Thoracic aorta (tissue), 2 donors: ENCODE data around the gene TLE1. TPM values are rescaled to one million over a fixed set of nuclear protein-coding genes. Genes with fewer than 3 reads are reported as not detected.

Experiments used
- ATAC-seq: fragments of 150-250 bp; one replicate; pipeline ENCODE4 v1.8.0; 2017; ENCODE audit warnings: low read depth; ENCODE audit not compliant: insufficient number of reproducible peaks, low FRiP score
- DNase-seq: peaks from one replicate; pipeline ENCODE4 v3.0.0-alpha.2; 2020; ENCODE audit warnings: low spot score
- H3K27ac ChIP-seq, 2 donors: fragments of 200-600 bp; sonication (generic); 1 replicate in 1 of 2; 2 replicates in 1 of 2; pipeline ENCODE4 v1.5.1; 2016; ENCODE audit warnings: mild to moderate bottlenecking in 2 of 2, moderate library complexity in 2 of 2
- H3K27me3 ChIP-seq: fragments of 200-600 bp; sonication (generic); replicated peaks from 2 replicates; pipeline ENCODE4 v1.6.0; 2016; ENCODE audit warnings: mild to moderate bottlenecking; ENCODE audit not compliant: insufficient read depth
- H3K36me3 ChIP-seq: fragments of 200-600 bp; sonication (generic); one replicate; pipeline ENCODE4 v1.5.1; 2016
- H3K4me1 ChIP-seq, 2 donors: fragments of 200-600 bp; sonication (generic); 1 replicate in 1 of 2; 2 replicates in 1 of 2; pipeline versions ENCODE4 v1.5.1 to v1.6.0; 2016; ENCODE audit warnings: low read depth in 2 of 2, mild to moderate bottlenecking in 1 of 2; ENCODE audit not compliant: control insufficient read depth in 1 of 2
- H3K4me3 ChIP-seq: fragments of 200-600 bp; sonication (generic); 2 replicates; pipeline ENCODE4 v1.5.1; 2016; ENCODE audit warnings: mild to moderate bottlenecking
- H3K9me3 ChIP-seq: fragments of 200-600 bp; sonication (generic); 2 replicates; pipeline ENCODE4 v1.5.1; 2016
- total RNA-seq, 2 donors: library from RNA; depleted of rRNA; stranded (reverse); fragments of >200 nt; gene quantifications; one replicate each; pipeline versions ENCODE4 v1.1.0 to v1.2.3, GENCODE V29; 2016
- TF ChIP-seq, protein P1 (sequence below): fragments of 200-600 bp; sonication (generic); IDR thresholded peaks from one replicate; pipeline ENCODE4 v1.5.1; 2019; ENCODE audit warnings: antibody characterized with exemption

TLE1 gene
- total RNA-seq, 2 donors from 2014 or later: 69.7 to 74.1 TPM

DNA sequence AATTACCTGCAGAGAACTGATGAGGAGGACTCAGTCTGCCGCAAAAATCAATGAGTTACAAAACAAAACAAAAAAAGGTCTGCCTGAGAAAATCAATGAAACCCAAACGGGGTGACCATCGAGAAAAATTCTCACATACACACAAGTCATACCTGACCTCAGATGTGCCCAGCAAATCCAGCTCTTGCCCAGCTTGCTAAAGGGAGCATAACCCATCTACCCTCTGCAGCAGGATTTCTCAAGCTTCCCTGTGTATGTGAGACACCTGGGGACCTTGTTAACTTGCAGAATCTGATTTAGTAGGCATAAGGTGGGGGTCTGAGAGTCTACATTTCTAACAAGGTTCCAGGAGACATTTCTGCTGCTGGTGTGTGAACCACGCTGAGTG lies 126.3 kb downstream of the TLE1 start:
- no peaks in the 10 kb centered on the region for H3K36me3 ChIP-seq
- no peak for DNase-seq
- no peak overlapping the region for H3K27ac ChIP-seq
- ATAC-seq: no peak
- H3K27me3 ChIP-seq: no peaks in the 10 kb centered on the region
- H3K9me3 ChIP-seq: no peaks in the 10 kb centered on the region
- peaks cover 0 to 9% of the 10 kb centered on the region in 2 donors for H3K4me1 ChIP-seq
- no peak overlapping the region for H3K4me3 ChIP-seq
- TF ChIP-seq, protein P1, sequence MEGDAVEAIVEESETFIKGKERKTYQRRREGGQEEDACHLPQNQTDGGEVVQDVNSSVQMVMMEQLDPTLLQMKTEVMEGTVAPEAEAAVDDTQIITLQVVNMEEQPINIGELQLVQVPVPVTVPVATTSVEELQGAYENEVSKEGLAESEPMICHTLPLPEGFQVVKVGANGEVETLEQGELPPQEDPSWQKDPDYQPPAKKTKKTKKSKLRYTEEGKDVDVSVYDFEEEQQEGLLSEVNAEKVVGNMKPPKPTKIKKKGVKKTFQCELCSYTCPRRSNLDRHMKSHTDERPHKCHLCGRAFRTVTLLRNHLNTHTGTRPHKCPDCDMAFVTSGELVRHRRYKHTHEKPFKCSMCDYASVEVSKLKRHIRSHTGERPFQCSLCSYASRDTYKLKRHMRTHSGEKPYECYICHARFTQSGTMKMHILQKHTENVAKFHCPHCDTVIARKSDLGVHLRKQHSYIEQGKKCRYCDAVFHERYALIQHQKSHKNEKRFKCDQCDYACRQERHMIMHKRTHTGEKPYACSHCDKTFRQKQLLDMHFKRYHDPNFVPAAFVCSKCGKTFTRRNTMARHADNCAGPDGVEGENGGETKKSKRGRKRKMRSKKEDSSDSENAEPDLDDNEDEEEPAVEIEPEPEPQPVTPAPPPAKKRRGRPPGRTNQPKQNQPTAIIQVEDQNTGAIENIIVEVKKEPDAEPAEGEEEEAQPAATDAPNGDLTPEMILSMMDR: no peak

DNA sequence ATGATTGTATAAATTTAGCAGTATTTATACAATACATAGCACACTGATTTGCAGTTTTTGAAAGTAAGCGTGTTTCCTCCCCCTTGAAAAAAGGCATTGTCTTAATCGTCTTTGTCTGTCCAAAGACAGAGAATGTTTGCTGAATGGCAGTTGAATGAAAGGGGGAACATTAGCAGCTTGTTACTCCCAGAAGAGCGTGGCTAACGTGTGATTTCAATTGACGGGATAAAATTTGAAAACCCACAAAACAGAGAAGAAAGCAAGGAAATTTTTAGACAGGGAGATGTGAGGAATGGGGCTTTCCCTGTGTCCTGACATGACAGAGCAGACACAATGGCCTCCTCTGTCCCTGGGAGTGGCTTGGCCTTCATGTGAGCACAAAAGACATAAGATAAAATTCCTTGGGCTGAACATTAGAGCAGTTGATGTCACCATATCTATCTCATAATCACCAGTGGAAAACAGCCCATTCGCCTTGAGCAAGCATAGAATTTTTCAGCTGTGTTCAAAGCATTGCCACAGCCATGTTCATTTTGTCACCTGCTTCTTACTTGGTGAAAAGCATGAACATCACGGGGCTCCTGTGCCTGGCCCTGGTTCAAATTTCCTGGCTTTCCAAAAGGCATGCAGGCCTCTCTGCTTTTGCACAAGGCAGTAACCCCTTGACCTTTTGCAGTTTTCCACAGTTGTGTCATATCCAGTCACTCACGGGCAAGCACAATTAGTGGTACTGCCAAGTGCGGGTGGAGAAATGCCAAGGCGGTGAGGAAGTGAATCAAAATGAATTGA lies 126.9 kb downstream of the TLE1 start:
- Histone ChIP-seq H3K4me3 (no peak overlapping the region), H3K9me3 (no peaks in the 10 kb centered on the region), H3K27ac (no peak overlapping the region), H3K27me3 (no peaks in the 10 kb centered on the region), H3K4me1 (peaks cover 0 to 15% of the 10 kb centered on the region in 2 donors), H3K36me3 (no peaks in the 10 kb centered on the region)
- TF ChIP-seq, protein P1: no peak
- ATAC-seq: no peak
- no peak for DNase-seq

DNA sequence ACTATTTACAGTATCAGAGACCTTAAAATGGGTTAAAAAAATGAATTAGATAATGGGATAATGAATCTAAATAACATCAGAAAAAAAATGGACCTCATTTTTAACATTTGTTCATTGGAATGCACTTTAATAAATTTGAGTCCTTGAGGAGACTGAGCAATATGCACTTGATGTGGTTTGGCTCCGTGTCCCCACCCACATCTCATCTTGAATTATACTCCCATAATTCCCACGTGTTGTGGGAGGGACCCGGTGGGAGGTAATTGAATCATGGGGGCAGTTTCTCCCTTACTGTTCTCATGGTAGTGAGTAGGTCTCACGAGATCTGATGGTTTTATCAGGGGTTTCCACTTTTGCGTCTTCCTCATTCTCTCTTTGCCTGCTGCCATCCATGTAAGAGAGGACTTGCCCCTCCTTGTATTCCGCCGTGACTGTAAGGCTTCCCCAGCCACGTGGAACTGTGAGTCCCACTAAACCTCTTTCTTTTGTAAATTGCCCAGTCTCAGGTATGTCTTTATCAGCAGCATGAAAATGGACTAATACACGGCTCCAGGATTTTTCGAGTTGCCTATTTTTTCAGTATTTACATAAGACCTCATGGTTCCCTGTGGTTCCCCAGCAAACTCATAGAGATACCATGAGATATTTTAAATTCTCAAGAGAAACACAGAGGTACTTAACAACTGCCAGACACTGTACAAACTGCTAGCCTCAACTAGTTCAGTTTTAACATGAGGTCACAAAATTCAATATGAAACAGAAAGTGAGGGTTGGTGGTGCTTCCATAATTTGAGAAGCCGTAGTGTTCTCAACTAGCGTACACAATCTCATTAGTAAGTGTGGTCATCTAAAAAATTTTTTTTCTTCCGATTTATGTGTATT lies 128.3 kb downstream of the TLE1 start:
- TF ChIP-seq, protein P1: no peak
- Histone ChIP-seq H3K36me3 (no peaks in the 10 kb centered on the region), H3K4me3 (no peak overlapping the region), H3K9me3 (no peaks in the 10 kb centered on the region), H3K4me1 (peaks cover 4 to 18% of the 10 kb centered on the region in 2 donors), H3K27ac (no peak overlapping the region), H3K27me3 (no peaks in the 10 kb centered on the region)
- ATAC-seq (no peak), DNase-seq (no peak)

DNA sequence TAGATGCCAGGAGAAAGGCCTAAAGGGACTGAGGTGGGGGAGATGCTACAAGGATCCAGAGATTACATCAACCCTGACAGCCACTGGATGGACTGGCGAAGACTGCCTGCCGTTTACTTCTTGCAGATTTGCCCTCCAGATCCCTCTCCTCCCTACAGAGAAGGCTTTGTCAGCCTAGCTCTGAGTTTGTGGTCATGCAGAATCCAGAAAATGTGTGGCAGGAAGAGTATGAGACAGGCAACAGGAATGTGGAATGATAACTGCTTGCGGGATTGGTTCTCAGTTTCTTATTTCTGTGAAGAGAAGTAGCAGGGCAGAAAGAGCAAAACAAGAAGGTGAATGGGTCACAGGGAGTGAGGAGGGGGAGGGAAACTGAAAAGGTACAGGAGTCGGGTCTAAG lies 129.6 kb downstream of the TLE1 start:
- H3K4me1 ChIP-seq: peaks cover 4 to 18% of the 10 kb centered on the region in 2 donors
- H3K4me3 ChIP-seq: no peak overlapping the region
- no peaks in the 10 kb centered on the region for H3K9me3 ChIP-seq
- TF ChIP-seq, protein P1: no peak
- ATAC-seq (no peak), DNase-seq (no peak)
- H3K27ac ChIP-seq: no peak overlapping the region
- no peaks in the 10 kb centered on the region for H3K27me3 ChIP-seq
- H3K36me3 ChIP-seq: no peaks in the 10 kb centered on the region

DNA sequence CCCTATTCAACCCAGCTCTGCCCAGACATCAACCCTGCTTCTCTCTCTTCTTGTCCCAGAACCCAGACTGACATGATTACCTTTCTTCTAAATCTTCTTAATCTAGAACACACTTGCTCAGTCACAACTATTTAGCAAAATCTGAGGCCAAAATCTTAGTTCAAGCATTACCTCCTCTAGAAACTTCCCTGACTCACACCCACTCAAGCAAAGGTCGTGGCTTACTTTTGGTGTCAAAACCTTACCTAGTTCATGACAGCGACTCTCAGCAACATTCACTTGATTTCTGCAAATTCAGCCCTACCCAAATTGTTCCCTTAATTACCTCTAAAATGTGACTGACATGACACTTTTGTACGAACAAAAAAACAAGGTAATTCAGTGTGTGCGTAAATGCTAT lies 130.2 kb downstream of the TLE1 start:
- no peak overlapping the region for H3K4me3 ChIP-seq
- H3K9me3 ChIP-seq: no peaks in the 10 kb centered on the region
- H3K27ac ChIP-seq: no peak overlapping the region
- DNase-seq: no peak
- peaks cover 4 to 18% of the 10 kb centered on the region in 2 donors for H3K4me1 ChIP-seq
- no peak for ATAC-seq
- no peaks in the 10 kb centered on the region for H3K36me3 ChIP-seq
- no peaks in the 10 kb centered on the region for H3K27me3 ChIP-seq
- TF ChIP-seq, protein P1: no peak
